MM.1S (cell line): ENCODE data around the gene IL22.

Experiments used
- DNase-seq: peaks from one replicate; pipeline ENCODE4 v3.0.0-alpha.2; 2015
- H2AFZ ChIP-seq: fragments of 300-600 bp; sonication (generic); 2 replicates; pipeline ENCODE4 v1.6.0; 2016; ENCODE audit warnings: antibody characterized with exemption, low read length
- H3F3A ChIP-seq: fragments of 300-600 bp; sonication (generic); 2 replicates; pipeline ENCODE4 v1.6.1; 2016; ENCODE audit warnings: mild to moderate bottlenecking, antibody characterized with exemption, low read length, moderate library complexity, mixed read lengths; ENCODE audit not compliant: insufficient read depth
- H3K27ac ChIP-seq: fragments of 300-600 bp; sonication (generic); 2 replicates; pipeline ENCODE4 v1.5.1; 2016; ENCODE audit warnings: mild to moderate bottlenecking, low read length
- H3K27me3 ChIP-seq: fragments of 300-600 bp; sonication (generic); replicated peaks from 2 replicates; pipeline ENCODE4 v1.6.0; 2016; ENCODE audit warnings: low read length; ENCODE audit not compliant: insufficient read depth
- H3K36me3 ChIP-seq: fragments of 300-600 bp; sonication (generic); replicated peaks from 2 replicates; pipeline ENCODE4 v1.6.1; 2016; ENCODE audit warnings: mild to moderate bottlenecking, low read length, mixed read lengths; ENCODE audit not compliant: insufficient read depth
- H3K4me1 ChIP-seq: fragments of 300-600 bp; sonication (generic); 2 replicates; pipeline ENCODE4 v1.6.1; 2016; ENCODE audit warnings: low read length, mixed read lengths
- H3K4me2 ChIP-seq: fragments of 300-600 bp; sonication (generic); 2 replicates; pipeline ENCODE4 v1.6.0; 2016; ENCODE audit warnings: low read depth, low read length
- H3K4me3 ChIP-seq: fragments of 300-600 bp; sonication (generic); 2 replicates; pipeline ENCODE4 v1.5.1; 2016; ENCODE audit warnings: low read length, mixed read lengths
- H3K79me2 ChIP-seq: fragments of 300-600 bp; sonication (generic); 2 replicates; pipeline ENCODE4 v1.6.1; 2016; ENCODE audit warnings: mixed run types, low read length, mixed read lengths
- H3K9ac ChIP-seq: fragments of 300-600 bp; sonication (generic); 2 replicates; pipeline ENCODE4 v1.6.1; 2016; ENCODE audit warnings: low read length, mixed read lengths
- H3K9me2 ChIP-seq: fragments of 300-600 bp; sonication (generic); replicated peaks from 2 replicates; pipeline ENCODE4 v1.6.1; 2016; ENCODE audit warnings: mild to moderate bottlenecking, low read length, mixed read lengths; ENCODE audit not compliant: insufficient read depth
- H3K9me3 ChIP-seq: fragments of 300-600 bp; sonication (generic); replicated peaks from 2 replicates; pipeline ENCODE4 v1.6.1; 2016; ENCODE audit warnings: mild to moderate bottlenecking, low read length, mixed read lengths; ENCODE audit not compliant: insufficient read depth
- H4K20me1 ChIP-seq: fragments of 300-600 bp; sonication (generic); 2 replicates; pipeline ENCODE4 v1.6.1; 2016; ENCODE audit warnings: mild to moderate bottlenecking, low read length, moderate library complexity, mixed read lengths; ENCODE audit not compliant: insufficient read depth
- EZH2 ChIP-seq: fragments of 300-600 bp; sonication (generic); optimal IDR thresholded peaks from 2 replicates; pipeline ENCODE3; 2017; ENCODE audit warnings: low read depth, mild to moderate bottlenecking, antibody characterized with exemption, low read length, mixed read lengths
- EZH2phosphoT487 ChIP-seq: fragments of 300-600 bp; sonication (generic); IDR thresholded peaks from 2 replicates; pipeline ENCODE4 v1.6.1; 2018; ENCODE audit warnings: antibody characterized with exemption, low read length
- TF ChIP-seq, protein P1 (sequence below): fragments of 300-600 bp; sonication (generic); IDR thresholded peaks from 2 replicates; pipeline ENCODE4 v1.5.1; 2016; ENCODE audit warnings: antibody characterized with exemption, low read length, mixed read lengths

Gene IL22

GRCh38 chr12:68200854-68201253, 52.5 kb downstream of the IL22 start:
- TF ChIP-seq EZH2phosphoT487 = no peak
- TF ChIP-seq, protein P1, sequence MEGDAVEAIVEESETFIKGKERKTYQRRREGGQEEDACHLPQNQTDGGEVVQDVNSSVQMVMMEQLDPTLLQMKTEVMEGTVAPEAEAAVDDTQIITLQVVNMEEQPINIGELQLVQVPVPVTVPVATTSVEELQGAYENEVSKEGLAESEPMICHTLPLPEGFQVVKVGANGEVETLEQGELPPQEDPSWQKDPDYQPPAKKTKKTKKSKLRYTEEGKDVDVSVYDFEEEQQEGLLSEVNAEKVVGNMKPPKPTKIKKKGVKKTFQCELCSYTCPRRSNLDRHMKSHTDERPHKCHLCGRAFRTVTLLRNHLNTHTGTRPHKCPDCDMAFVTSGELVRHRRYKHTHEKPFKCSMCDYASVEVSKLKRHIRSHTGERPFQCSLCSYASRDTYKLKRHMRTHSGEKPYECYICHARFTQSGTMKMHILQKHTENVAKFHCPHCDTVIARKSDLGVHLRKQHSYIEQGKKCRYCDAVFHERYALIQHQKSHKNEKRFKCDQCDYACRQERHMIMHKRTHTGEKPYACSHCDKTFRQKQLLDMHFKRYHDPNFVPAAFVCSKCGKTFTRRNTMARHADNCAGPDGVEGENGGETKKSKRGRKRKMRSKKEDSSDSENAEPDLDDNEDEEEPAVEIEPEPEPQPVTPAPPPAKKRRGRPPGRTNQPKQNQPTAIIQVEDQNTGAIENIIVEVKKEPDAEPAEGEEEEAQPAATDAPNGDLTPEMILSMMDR = no peak
- TF ChIP-seq EZH2 = no peak
- Histone ChIP-seq H3F3A (no peaks in the 10 kb centered on the region), H3K9me2 (no peaks in the 10 kb centered on the region), H3K9me3 (no peaks in the 10 kb centered on the region), H3K4me2 (no peak overlapping the region), H3K27me3 (no peaks in the 10 kb centered on the region), H4K20me1 (no peaks in the 10 kb centered on the region), H3K79me2 (no peaks in the 10 kb centered on the region), H3K36me3 (no peaks in the 10 kb centered on the region), H3K4me3 (no peak overlapping the region), H3K4me1 (no peaks in the 10 kb centered on the region), H2AFZ (no peak overlapping the region), H3K9ac (no peak overlapping the region), H3K27ac (no peak overlapping the region)
- no peak for DNase-seq

DNA sequence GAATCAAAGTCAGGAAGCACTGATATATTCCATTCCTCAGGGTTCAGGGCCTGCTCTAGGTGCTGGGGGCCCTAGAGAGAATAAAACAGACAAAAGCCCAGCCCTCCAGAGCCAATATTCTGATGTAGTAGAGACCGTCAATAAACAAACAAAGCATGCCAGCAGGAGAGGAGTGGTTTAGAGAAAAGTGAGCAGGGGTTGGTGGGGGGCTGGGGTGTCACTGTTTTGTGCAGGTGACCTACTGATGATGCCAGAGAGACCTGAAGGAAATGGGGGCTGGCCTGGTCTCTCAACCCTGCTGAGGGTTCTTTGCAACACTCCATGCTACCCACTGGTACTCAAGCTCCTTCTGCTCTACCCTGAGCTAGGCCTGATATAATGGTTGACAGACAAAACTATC, 54.3 kb downstream of the IL22 start:
- TF ChIP-seq, protein P1 = no peak
- no peaks in the 10 kb centered on the region for H4K20me1 ChIP-seq
- H3K4me2 ChIP-seq = no peak overlapping the region
- H3K27me3 ChIP-seq = no peaks in the 10 kb centered on the region
- no peaks in the 10 kb centered on the region for H3K9me2 ChIP-seq
- H2AFZ ChIP-seq = no peak overlapping the region
- H3K4me3 ChIP-seq = no peak overlapping the region
- H3K27ac ChIP-seq = no peak overlapping the region
- H3K4me1 ChIP-seq = no peaks in the 10 kb centered on the region
- no peaks in the 10 kb centered on the region for H3F3A ChIP-seq
- no peaks in the 10 kb centered on the region for H3K79me2 ChIP-seq
- no peak for DNase-seq
- H3K9ac ChIP-seq = no peak overlapping the region
- no peaks in the 10 kb centered on the region for H3K9me3 ChIP-seq
- H3K36me3 ChIP-seq = no peaks in the 10 kb centered on the region

DNA sequence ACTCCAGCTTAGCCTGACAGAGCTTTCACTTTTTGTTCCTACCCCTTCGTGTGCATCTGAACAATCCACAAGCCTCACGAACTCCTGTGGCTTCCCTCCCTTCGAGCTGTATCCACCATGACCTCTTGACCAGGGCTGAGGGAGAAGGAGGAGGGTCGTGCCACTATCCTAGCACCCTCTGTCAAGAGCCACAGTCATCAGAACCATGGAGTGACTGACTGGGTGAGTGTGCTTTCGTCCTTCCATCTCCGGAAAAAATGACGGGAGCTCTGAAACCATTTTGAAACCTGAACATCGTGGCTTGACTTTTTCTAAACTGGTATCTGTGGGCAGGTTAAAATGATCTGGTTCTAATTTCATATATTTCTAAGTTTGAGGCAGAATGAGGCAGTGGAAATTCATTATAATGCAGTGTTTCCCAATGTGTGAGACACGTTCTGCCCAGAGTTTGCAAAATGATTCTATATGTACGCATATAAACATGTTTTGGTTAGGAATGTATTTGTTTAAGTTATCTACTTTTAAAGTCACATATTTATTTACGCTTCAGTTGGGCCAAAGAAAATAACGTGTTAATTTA, 54.8 kb downstream of the IL22 start:
- Histone ChIP-seq H3K9me2 (no peaks in the 10 kb centered on the region), H3F3A (no peaks in the 10 kb centered on the region), H3K9me3 (no peaks in the 10 kb centered on the region), H3K4me3 (no peak overlapping the region), H3K9ac (no peak overlapping the region), H3K79me2 (no peaks in the 10 kb centered on the region), H3K4me1 (no peaks in the 10 kb centered on the region), H3K36me3 (no peaks in the 10 kb centered on the region), H3K27ac (no peak overlapping the region), H2AFZ (no peak overlapping the region), H3K4me2 (no peak overlapping the region), H4K20me1 (no peaks in the 10 kb centered on the region), H3K27me3 (no peaks in the 10 kb centered on the region)
- DNase-seq = no peak
- TF ChIP-seq EZH2phosphoT487 = no peak
- TF ChIP-seq, protein P1 = no peak
- TF ChIP-seq EZH2 = no peak
